Measurements from ENCODE around the gene FAM163A. TPM values are rescaled to one million over a fixed set of nuclear protein-coding genes. Genes with fewer than 3 reads are reported as not detected.

FAM163A gene
- total RNA-seq, 1 experiment from 2014 or later, result 0.46 TPM

DNA sequence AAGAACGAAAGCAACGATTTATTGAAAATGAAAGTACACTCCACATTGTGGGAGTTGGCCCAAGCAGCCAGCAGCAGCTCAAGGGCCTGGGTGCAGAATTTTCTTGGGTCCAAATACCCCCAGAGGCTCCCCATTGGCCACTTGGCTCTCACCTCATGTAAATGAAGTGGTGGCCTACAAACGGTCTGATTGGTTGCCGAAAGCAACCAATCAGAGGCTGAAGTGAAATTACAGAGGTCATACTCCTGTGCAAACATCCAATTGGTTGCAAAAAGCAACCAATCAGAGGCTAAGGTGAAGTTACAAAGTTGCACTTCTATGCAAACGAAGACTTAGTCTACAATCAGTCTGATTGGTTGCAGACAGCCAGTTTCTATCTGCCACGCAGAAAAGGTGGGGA is 31.9 kb downstream of the FAM163A start:
- TF ChIP-seq, protein P1, sequence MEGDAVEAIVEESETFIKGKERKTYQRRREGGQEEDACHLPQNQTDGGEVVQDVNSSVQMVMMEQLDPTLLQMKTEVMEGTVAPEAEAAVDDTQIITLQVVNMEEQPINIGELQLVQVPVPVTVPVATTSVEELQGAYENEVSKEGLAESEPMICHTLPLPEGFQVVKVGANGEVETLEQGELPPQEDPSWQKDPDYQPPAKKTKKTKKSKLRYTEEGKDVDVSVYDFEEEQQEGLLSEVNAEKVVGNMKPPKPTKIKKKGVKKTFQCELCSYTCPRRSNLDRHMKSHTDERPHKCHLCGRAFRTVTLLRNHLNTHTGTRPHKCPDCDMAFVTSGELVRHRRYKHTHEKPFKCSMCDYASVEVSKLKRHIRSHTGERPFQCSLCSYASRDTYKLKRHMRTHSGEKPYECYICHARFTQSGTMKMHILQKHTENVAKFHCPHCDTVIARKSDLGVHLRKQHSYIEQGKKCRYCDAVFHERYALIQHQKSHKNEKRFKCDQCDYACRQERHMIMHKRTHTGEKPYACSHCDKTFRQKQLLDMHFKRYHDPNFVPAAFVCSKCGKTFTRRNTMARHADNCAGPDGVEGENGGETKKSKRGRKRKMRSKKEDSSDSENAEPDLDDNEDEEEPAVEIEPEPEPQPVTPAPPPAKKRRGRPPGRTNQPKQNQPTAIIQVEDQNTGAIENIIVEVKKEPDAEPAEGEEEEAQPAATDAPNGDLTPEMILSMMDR (conservative IDR thresholded peaks at IDR 0.05), result no peak
- Histone ChIP-seq H4K20me1 (ENCODE audit: control insufficient read depth, insufficient read depth, insufficient read length) (no peaks in the 10 kb centered on the region), H3K9ac (ENCODE audit: extremely low read depth, insufficient read length, low read length) (no peak overlapping the region), H3K18ac (ENCODE audit: insufficient read length, low read depth, low read length) (no peak overlapping the region), H2BK20ac (ENCODE audit: low read depth, low read length, poor library complexity, severe bottlenecking) (no peak overlapping the region), H3K27me3 (ENCODE audit: insufficient read depth, low read length) (no peaks in the 10 kb centered on the region), H3K4ac (ENCODE audit: low read depth, low read length) (no peak overlapping the region), H3K4me2 (ENCODE audit: insufficient read depth, insufficient read length, low read length) (no peak overlapping the region), H2BK12ac (ENCODE audit: insufficient read length, low read depth, low read length) (no peak overlapping the region), H2BK120ac (ENCODE audit: low read depth, low read length, poor library complexity, severe bottlenecking) (no peak overlapping the region), H2BK15ac (ENCODE audit: low read depth, low read length) (no peak overlapping the region), H2BK5ac (ENCODE audit: insufficient read length, low read length) (no peak overlapping the region), H3K79me2 (ENCODE audit: insufficient read depth, low read length) (no peaks in the 10 kb centered on the region), H3K23ac (ENCODE audit: insufficient read length, low read depth, low read length) (no peak overlapping the region), H2AK5ac (ENCODE audit: insufficient read length, low read length) (no peak overlapping the region), H3K56ac (ENCODE audit: insufficient read length, low read depth, low read length) (no peak overlapping the region), H4K8ac (replicated peaks; ENCODE audit: insufficient read length, low read depth, low read length) (no peak overlapping the region), H2AFZ (ENCODE audit: low read length) (no peak overlapping the region), H3K9me3 (ENCODE audit: control insufficient read depth, low read depth, low read length) (no peaks in the 10 kb centered on the region), H3K27ac (ENCODE audit: insufficient read length, low read depth, low read length) (no peak overlapping the region), H3K23me2 (ENCODE audit: insufficient read length, low read depth, low read length, poor library complexity, severe bottlenecking) (no peaks in the 10 kb centered on the region), H3K14ac (ENCODE audit: insufficient read depth, low read length) (no peak overlapping the region), H4K5ac (ENCODE audit: insufficient read length, low read depth, low read length) (no peak overlapping the region), H3T11ph (ENCODE audit: low read length) (no peak overlapping the region), H3K4me1 (ENCODE audit: insufficient read depth, low read length) (no peaks in the 10 kb centered on the region), H4K91ac (ENCODE audit: insufficient read length, low read depth, low read length) (no peak overlapping the region), H3K79me1 (ENCODE audit: insufficient read depth, low read depth, low read length, poor library complexity, severe bottlenecking) (no peaks in the 10 kb centered on the region)
- no peaks in the 10 kb centered on the region for H3K9me3 Mint-ChIP-seq
- WGBS (ENCODE audit: extremely low coverage, insufficient read length, low lambda C conversion rate), result no CpG with 5 or more reads among the region's 6 CpGs
- peaks cover 9 to 10% of the 10 kb centered on the region in 2 experiments for H3K4me1 Mint-ChIP-seq
- DNase-seq, result no peak
- H3K36me3 Mint-ChIP-seq (ENCODE audit: insufficient read depth in 1 of 3, low read depth in 3 of 3), result no peaks in the 10 kb centered on the region; a peak in 1 of 7 replicates
- H3K27ac Mint-ChIP-seq, result no peak overlapping the region
- peaks cover 3% of the 10 kb centered on the region for H3K27me3 Mint-ChIP-seq (ENCODE audit: low read depth)
- no peak overlapping the region for H3K4me3 Mint-ChIP-seq

Measured in H9 (cell line).